Vagina (tissue), 2 donors: ENCODE results near the gene CLCA2.

ENCODE experiments used
- POLR2A ChIP-seq, 2 donors: fragments of 450-650 bp; IDR thresholded peaks; one replicate each; pipeline ENCODE4 v1.6.1; 2017; ENCODE audit warnings: antibody characterized with exemption in 2 of 2, mild to moderate bottlenecking in 2 of 2, moderate library complexity in 2 of 2
- POLR2AphosphoS5 ChIP-seq, 2 donors: sonication (generic); formaldehyde crosslinking; IDR thresholded peaks; one replicate each; pipeline ENCODE4 v1.9.0; 2017; ENCODE audit warnings: antibody characterized with exemption in 2 of 2, mild to moderate bottlenecking in 2 of 2, low read depth in 1 of 2; ENCODE audit not compliant: insufficient read depth in 1 of 2
- TF ChIP-seq, protein P1 (sequence below), 3 experiments: fragments of 450-650 bp in 2 of 3; fragments of 200-600 bp in 1 of 3; sonication (generic) in 1 of 3; IDR thresholded peaks; one replicate each; pipeline ENCODE4 v1.5.1; 2017 to 2019; ENCODE audit warnings: antibody characterized with exemption in 3 of 3, mild to moderate bottlenecking in 2 of 3, moderate library complexity in 2 of 3

DNA sequence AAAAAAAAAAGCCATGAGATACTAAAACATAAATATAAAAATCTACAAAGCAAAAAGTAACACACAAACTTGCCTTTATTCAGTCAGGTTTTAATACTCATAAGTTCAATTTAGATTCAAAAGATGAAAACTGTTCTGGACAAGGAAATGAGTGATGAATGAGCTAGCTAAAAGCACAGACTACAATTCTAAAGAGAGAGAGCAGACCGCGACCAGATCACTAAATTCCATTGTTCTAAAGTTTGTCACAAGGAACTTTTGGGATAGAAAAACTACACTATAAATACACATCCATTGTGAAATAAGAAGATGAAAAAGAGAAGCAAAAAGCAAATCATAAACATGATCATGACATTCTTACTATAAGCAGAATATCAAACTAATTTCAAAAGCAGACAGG lies 29.6 kb upstream of the CLCA2 start:
- TF ChIP-seq, protein P1, sequence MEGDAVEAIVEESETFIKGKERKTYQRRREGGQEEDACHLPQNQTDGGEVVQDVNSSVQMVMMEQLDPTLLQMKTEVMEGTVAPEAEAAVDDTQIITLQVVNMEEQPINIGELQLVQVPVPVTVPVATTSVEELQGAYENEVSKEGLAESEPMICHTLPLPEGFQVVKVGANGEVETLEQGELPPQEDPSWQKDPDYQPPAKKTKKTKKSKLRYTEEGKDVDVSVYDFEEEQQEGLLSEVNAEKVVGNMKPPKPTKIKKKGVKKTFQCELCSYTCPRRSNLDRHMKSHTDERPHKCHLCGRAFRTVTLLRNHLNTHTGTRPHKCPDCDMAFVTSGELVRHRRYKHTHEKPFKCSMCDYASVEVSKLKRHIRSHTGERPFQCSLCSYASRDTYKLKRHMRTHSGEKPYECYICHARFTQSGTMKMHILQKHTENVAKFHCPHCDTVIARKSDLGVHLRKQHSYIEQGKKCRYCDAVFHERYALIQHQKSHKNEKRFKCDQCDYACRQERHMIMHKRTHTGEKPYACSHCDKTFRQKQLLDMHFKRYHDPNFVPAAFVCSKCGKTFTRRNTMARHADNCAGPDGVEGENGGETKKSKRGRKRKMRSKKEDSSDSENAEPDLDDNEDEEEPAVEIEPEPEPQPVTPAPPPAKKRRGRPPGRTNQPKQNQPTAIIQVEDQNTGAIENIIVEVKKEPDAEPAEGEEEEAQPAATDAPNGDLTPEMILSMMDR (IDR thresholded peaks at IDR 0.05): no peak
- TF ChIP-seq POLR2A (IDR thresholded peaks at IDR 0.05) (no peak), POLR2AphosphoS5 (IDR thresholded peaks at IDR 0.05; ENCODE audit: insufficient read depth in 1 of 2, low read depth in 1 of 2) (no peak)
